Activated CD4-positive, alpha-beta T cell treated with anti-CD3 and anti-CD28 coated beads, Interleukin-2, amount 50 U/mL, for 48 hours (primary cell): ENCODE data around the gene ALDH3B2.
"Not testable (repeated sequence)": the region's sequence is repeated elsewhere in the genome, so short reads cannot be mapped to it uniquely, and the experiment has no call there.

Source experiments
- DNase-seq, 2 experiments: peaks; one replicate each; pipeline ENCODE4 v3.0.0-alpha.2; 2020

Gene ALDH3B2

DNA sequence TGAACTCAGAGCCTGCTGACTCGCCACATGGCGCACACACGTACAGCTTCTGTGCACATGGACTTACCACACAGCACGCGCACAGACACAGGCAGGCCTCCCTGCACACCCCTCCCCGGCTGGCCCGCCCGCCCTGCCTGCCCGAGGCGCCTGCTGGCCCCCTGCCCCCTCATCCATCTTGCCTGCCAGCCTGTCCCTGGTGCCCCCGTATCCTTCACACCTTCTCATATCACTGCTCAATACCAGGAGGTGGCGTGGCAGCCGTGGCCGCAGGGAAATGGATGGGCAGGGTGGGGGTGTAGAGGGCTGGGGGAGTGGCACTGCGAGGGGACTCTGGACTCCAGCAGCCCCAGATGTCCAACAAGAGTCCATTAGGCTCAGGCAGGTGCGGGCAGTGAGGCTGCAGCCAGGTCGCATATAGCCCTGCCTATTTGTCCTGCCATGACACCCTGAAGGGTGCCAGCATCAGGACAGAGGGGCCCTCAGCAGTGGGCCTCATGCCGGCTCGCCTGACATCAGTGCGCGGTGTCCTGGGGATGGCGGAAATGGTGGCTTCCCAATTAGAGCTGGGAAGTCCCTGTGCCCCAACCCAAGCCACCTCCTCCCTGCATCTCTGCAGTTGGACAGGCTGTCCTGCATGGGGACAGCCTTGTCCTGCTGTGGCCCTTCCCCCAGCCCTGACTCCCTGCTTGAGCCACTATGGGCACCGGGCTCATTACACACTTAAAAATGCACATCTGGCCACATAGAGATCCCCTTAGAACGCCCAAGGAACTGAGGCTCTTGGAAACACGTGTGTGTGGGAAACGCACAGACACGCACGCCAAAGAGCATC lies 32.9 kb downstream of the ALDH3B2 start:
- DNase-seq = no peak

DNA sequence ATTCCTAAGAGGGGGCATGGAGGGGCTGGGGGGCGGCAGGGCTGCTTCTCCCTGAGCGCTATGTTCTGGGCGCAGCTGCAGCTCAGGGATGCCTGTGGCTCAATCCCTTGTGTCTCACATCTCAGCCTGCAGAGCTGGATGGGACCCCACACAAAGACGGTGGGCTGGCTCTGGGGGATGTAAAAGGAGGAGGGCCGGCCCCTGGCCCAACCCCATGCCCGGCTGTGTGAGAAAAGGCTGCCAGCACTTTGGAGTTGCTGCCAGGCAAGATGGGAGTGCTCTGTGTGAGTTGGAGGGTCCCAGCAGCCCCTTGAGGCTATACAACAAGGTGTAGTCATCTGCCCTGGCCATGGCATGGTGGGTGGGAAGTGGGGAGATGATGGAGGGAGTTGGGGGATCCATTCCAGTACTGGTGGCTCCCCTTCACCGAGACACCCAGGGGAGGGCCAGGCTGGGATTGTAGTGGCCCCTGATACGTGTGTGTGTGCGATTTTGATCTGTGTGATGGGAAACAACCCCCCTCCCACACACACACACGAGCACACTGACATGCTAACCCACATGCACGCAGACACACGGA lies 33.6 kb downstream of the ALDH3B2 start:
- DNase-seq = no peak

DNA sequence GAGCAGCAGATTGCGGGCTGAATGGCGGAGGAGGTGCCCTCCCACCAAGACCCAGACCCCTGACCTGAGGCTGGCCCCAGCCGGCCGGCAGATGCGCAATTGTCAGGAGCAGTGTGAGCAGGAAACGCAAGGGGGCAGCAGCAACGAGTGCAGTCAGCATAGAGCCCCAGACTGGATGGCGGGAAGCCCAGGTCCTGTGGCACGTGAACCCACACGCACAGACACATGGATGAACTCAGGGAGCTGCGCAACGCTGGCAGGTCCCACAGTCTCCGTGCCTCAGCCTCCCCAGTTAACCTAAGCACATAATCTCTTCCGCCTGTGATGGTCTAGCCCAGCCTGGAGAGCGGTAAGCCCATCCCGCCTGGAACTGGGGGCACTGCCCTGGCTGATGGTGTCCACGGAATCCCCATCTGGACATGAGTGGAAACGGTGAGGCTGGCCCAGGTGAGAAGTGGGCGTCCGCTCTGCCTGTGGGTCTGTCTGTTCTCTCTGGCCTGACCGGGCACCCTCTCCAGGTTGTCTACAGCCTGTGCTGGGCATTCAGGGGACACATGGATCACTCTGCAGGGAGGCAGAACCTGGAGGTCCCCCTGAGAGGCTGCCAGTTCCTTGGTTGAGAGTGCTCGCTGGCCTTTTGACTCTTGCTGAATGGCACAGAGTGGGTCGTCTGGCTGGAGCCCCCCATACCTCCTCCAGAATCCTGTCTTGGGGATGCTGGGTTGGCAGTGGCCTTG lies 34.2 kb downstream of the ALDH3B2 start:
- peak; percentile 69 to 73 for DNase-seq

DNA sequence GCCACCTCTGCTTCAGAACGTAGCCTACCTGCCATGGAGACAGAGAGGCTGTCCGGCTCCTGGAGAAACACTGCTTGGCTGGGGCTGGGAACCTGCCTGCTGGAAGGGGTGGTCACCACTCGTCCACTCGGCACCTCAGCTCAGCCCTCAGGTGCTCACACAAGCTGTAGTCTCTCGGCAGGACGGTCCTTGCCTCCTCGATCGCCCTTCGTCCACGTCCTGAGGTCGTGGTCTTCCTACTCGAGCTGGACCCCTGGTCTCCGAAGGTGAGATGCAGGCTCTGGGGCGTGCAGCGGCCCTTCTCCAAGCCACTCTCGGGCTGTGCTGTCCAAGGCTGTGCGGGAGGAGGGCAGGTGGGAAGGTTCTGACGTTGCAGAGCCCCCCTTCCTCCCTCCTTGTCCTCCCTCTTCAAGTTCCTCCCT lies 35.0 kb downstream of the ALDH3B2 start, which contains the start of gene TBX10:
TBX10 (minus strand) TSS at position 326 of the 422 bp plus-strand sequence; CDS start at position 35, 291 bp downstream.
- no peak for DNase-seq

DNA sequence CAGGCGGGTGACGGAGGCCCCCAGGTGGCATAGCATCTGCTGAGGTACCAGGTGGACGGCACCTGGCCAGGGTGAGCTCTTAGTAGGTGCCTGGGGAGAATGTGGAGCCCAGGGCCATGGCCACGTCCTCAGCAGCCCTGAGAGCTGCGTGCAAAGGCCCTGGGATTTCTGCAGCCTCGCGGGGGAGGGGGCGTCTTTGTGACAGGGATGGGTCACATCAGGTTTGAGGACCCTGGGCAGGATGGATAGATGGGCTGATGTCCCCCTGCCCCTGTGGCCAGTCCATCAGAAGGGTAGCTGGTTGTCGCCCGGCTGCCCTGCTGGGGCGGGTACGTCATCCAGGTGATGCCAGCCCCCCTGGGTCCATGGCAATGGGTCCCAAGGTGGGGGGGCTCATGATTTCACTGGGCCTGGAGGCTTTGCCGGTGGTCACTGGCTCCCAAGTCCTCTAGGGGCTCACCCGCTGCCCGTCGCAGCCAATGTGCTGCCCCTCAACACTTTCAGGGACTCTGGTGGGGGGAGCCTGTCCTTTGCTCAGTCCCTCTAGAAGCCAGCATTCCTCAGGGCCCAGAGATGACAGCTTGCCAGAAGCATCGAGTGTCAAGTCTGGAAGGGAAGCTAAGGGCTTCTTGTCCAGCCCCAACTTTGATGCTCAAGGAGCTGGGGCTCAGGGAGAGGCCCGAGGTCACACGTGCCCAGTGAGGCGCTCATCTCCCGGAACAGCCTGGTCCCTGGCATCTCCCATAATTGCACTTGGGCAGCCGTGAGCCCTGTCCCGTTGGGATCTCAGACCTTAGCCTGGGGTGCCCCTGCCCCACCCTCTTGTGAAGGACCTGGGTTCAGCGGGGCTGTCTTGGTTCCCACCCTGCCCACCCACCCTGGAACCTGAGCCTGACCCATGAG lies 35.6 kb downstream of the ALDH3B2 start:
- no peak for DNase-seq

DNA sequence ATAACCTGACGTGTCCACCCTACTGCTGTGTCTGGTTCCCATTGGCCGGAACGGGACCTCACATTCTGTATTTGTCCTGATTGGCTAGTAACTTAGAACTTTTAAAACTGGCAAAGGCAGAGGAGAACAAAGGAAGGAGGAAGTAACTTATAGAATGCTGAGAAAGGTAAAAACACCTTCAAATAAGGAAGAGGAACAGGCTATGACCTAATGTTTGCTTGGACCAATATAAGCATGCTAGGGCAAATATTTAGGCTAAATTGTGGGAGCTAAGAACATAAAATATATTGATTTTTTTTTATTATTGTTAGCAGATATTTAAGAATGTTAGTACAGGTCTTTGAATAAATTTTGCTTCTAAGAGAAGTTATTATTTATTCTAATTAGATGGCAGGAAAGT lies 37.0 kb downstream of the ALDH3B2 start:
- DNase-seq = not testable (repeated sequence)

DNA sequence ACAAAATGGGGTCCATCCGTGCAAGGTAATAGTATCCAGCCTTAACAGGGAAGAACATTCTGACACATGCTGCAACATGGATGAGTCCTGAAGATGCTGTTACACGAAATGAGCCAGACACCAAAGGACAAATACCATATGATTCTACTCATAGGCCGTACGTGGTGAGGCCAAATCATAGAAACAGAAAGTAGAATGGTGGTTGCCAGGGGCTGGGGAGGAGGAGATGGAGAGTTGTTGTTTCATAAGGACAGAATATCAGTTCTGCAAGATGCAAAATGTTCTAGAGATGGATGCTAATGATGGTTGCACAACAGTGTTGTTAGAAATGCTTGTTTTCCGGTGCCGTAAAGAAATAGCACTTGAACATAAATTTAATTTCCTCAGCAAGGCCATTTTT lies 37.5 kb downstream of the ALDH3B2 start:
- DNase-seq = no peak

DNA sequence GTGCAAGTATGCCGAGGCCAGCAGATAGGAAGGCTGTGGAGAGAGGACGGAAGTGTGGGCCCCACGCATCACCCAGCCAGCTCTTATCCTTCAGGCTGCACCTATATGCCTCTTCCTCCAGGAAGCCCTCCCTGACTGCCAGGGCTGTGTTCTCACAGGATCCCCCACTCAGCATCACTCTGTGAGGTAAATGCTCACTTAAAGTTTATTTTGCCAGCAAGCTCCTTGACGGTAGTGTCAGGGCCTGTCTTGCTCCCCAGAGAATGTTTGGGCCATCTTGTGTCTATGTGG lies 39.2 kb downstream of the ALDH3B2 start:
- DNase-seq = no peak

DNA sequence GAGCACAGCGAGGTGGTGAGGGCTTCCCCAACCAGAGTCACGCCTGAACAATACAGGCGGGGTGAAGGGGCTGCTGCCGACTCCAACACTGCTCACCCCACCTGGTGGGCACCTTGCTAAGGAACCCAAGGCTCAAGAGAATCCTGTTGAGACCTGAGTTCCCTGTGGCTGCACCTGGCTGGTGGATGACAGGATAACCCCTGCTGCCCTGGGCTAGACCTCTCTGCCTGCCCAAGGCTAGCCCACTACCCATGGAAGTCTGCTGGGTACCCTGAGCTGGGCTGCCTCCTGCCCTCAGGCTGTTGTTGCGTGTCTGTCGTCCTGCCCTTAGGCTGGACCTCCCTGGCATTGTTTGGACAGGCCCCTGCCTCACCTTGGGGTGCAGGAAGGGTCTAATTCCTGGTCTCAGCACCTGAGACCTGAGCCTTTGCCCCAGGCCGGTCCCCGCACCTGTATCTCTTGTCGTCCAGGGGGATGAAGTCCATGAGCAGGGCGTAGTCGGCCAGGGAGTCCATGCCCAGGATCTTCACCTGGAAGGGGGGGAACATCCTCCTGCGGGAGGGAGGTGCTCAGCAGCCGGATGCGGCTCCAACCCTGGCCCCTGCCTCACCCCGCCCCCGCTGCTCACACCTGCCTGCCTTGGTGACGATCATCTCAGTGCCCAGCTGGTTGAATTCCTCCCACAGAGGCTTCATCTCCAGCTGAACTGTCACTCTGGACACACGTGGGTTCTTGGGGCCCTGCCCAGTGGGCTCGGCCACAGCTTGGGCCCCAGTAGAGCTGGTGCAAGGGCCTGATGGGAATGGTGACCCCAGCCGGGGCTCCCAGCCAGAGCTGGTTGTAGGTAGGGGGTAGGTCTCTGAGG lies 39.8 kb downstream of the ALDH3B2 start:
- DNase-seq = no peak

DNA sequence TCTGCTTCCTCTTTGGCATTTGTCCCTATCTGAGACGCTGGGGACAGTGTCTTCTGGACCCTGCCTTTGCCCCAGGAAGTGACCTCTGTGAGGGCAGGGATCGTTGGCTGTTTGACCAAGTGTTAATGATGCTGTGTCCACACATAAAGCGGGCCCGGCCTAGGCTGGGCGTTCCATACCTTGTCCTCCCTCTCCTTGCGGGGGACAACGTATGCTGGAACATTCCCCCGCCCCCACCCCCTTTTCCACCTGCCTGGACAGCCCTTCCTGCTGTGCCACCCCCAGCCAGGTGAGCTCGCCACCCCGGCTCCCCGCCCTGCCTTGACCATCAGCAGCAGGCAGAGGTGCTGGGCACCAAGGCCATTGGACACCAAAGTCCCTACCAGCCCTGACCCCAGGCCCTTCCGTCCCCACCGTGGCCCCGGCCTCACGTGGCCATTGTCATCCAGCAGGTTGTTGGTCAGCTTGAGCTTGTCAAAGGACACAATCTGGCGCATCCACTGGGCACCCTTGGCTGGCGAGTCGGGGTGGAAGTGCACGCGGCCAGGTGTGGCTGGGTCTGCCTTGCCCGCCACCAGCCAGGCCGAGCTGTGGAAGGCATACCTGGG lies 40.6 kb downstream of the ALDH3B2 start:
- DNase-seq = no peak

DNA sequence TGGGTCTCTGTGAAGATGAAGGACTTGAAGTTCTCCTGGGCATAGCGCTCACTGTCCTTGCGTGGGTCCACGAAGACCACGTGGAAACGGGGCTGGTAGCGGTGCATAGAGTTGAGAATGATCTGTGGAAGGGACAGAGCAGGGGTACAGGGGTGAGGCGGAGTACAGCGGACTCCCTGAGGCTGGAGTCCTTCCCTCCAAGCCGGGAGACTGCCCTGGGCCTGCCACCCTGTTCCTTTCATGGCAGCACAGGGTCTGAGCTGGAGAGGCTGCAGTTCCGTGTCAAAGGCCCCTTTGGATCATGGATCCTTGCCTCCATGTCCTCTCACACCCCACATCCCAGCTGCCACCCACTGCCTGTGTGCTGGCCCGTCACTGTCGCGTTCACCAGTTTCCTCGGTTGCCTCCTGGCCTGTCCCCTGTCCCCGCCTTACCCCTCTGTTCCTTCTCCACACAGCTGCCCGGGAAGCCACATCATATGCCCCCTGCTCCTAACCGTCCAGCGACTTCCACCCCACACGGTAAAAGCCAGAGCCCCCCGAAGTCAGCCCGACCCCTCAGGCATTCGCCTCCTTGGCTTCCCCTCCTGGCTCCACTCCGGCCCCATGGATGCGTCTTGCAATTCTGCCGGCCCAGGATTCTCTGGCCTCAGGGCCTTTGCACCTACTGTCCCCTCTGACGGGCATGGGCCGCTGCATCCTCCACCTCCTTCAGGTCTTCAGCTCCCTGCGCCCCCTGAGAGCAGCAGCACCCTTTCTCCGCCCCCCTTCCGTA lies 41.3 kb downstream of the ALDH3B2 start:
- no peak for DNase-seq

DNA sequence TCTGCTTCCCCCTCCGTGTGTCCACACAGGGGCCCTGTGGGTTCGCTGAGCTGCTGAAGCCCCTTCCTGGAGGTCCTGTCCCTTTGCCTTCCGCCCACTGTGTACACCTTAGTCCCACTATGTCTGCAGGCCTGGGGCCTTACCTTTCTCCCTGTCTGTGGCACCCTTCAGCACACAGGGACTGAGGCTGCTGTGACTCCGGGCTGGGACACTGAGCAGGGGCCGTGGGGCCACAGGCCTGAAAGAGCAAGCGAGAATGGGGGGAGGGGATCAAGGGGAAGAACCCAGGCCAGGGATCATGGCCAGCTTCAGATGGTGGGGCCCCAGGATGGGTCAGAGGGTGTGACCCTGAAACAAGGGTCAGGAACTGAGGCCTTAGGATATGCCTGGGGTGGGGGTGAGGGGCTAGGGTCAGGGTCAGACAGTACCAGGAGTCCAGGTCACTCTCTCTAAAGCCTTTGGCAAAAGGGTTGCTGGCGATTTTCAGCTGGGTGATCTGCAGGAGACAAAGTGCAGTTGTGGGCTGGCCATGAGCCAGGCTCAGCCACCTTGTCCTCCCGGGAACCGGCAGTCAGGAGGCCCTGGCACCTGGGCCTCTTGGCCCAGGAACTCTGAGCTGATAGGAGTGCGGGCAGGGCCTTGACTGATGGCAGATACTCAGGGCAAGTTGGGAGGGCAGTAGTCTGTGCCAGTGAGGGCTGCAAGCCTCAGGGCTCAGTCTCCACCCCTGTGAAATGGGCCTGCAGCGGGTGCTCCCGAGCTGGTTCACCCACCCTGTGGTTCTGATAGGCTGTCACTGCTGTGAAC lies 42.0 kb downstream of the ALDH3B2 start:
- no peak for DNase-seq

DNA sequence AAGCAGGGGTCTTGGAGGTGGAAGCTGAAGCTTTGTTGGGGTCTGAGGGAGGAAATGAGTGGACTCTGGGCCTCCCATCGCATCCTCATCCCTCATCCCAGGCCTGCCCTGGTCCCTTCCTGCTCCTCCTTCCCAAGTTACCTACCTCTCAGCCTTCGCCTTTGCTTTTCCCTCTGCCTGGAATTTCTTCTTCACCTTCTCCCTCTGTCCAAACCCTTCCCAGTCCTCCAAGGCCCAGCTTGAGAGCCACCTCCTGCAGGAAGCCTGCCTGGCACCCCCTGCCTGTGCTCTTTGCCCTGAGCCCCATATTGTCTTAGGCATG lies 42.6 kb downstream of the ALDH3B2 start:
- DNase-seq = no peak

DNA sequence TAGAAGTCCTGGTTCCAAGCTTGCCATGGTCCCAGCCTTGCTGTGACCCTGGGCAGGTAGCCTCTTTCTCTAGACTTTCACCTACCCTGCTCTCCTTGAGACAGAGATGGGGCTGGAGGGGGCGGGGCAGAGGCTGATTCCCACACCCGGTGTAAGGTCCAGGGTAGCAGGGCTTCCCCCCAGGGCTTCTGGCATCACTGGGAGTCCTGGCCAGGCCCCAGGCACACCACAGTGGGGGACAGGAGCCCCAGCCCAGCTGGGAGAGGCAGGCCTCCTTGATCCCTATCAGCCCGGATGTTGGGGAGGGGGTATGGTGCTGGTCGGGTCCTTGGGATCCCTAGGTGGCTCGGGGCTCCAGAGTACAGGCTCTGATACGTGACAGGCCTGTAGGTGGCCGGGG lies 43.0 kb downstream of the ALDH3B2 start:
- no peak for DNase-seq

DNA sequence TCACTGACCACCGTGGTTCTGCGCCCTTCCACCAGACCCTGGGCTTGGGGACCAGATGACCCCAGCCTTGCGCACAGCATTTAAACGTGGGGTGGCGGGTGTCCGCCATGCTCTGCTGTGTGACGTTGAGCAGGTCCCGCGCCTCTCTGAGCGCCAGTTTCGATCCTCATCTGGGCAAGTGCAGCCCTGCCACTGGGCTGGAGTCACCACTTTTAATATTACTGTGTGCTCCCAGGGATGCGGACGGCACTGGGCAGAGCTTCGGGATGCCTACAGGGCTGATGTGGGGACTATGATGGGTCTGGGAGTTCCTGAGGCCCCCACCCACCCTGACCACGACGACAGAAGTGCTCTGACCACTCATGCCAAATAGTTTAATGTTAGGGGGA lies 43.5 kb downstream of the ALDH3B2 start:
- no peak for DNase-seq

DNA sequence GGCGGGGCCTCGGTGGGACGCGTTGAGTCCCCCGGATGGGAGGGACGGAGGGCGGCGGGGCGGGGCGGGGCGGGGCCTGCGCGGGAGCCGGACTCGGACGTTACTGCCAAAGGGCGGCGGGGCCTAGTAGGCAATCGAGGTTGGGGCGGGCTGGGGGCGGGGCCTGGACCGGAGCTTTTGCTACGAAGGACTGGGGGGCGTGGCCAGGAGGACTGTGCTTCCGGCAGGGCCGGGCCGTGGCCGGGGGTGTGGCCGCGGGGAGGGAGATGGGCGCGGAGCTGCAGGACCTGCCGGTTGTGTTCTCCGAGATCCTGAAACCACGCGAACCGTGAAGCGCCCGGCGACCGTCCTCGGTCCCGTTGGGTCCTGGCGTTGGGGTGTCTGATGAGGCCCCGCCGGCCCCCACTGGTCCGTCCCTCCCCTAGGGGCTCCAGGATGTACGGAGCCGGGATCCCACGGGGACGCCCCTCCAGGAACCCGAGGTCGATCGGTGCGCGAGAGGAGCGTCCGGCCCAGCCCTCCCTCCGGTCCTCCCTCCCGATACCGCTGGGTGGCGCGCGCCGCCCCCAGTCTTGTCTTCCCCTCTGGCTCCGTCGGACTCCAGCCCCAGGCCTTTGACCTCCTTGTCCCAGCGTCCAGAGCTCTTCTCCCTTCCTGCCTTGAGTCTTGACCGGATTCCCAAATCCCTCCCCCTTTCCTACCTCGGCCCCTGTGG lies 44.0 kb downstream of the ALDH3B2 start:
- DNase-seq = peak; percentile 98

DNA sequence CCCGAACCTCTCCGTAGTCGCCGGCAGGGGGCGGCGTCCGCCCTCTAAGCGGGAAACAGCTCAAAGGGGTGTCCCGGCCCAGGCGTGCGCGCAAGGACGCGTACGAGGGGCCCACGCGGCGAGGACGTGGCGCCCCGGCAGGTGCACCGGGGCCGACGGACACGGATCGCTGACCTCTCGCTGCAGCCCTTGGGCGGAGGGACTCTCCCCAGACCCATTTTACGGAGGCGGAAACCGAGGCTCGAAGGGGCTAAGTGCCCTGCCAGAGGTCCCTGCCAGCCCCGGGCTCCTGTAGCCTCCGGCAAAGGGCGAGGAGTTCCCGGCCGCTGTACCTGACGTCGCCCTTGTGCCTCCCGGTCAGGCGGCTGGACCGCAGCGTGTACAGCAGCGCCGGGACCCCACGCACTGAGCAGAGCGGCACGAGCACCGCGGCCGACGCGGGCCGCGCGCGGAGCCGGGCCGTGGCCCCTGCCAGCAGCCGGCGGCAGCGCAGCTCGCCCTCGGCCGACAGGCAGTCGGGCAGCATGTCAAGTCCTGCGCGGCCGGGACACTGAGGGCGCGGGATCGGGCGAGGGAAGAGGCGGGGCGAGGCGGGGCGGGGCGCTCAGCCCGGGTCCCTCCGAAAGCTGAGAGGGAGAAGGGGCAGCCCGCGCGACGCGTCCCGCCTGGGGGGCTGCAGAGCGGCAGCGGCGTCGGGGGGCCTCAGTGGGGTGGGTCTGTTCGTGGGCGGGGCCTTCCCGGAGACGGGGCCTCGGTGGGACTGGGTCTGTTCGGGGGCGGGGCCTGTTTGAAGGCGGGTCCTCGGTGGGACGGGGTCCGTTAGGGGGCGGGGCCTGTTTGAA lies 44.8 kb downstream of the ALDH3B2 start, which contains the start of gene NUDT8:
NUDT8 (minus strand) TSS at position 552 of the 842 bp plus-strand sequence; CDS start at position 526, 26 bp downstream.
- DNase-seq = peak; percentile 89 to 92
